Right lobe of liver (tissue), 4 donors: Measurements from ENCODE around the gene CCR5.

ENCODE experiments used
- POLR2A ChIP-seq: fragments of 450-650 bp; IDR thresholded peaks from one replicate; pipeline ENCODE4 v1.6.1; 2017; ENCODE audit warnings: antibody characterized with exemption, mild to moderate bottlenecking
- TF ChIP-seq, protein P1 (sequence below), 4 donors: fragments of 200-600 bp in 3 of 4; fragments of 450-650 bp in 1 of 4; IDR thresholded peaks; one replicate each; pipeline versions ENCODE4 v1.5.1 to v1.8.0; 2016 to 2022; ENCODE audit warnings: antibody characterized with exemption in 4 of 4, mild to moderate bottlenecking in 2 of 4
- donor health status: DM: no; HTN: no; CAD: no.
- donor health status: DM: no; HTN: no; CAD: no.
- donor health status: DM: no; HTN: yes; CAD: no.

- TF ChIP-seq, protein P1, sequence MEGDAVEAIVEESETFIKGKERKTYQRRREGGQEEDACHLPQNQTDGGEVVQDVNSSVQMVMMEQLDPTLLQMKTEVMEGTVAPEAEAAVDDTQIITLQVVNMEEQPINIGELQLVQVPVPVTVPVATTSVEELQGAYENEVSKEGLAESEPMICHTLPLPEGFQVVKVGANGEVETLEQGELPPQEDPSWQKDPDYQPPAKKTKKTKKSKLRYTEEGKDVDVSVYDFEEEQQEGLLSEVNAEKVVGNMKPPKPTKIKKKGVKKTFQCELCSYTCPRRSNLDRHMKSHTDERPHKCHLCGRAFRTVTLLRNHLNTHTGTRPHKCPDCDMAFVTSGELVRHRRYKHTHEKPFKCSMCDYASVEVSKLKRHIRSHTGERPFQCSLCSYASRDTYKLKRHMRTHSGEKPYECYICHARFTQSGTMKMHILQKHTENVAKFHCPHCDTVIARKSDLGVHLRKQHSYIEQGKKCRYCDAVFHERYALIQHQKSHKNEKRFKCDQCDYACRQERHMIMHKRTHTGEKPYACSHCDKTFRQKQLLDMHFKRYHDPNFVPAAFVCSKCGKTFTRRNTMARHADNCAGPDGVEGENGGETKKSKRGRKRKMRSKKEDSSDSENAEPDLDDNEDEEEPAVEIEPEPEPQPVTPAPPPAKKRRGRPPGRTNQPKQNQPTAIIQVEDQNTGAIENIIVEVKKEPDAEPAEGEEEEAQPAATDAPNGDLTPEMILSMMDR (IDR thresholded peaks at IDR 0.05), result no peak
- no peak for TF ChIP-seq POLR2A
Observed at GRCh38 chr3:46337911-46338310, 32.8 kb upstream of the CCR5 start.
